Endothelial cell (in vitro differentiated cells): Measurements from ENCODE around the gene ANTKMT. TPM values are rescaled to one million over a fixed set of nuclear protein-coding genes. Genes with fewer than 3 reads are reported as not detected.

Experiments used
- DNase-seq: peaks from one replicate; pipeline ENCODE4 v3.0.0; 2021; ENCODE audit warnings: low spot score
- H3K27ac Mint-ChIP-seq: one replicate; pipeline ENCODE4 v1.8.0; 2021; ENCODE audit warnings: mixed read lengths, inconsistent platforms; ENCODE audit not compliant: unreplicated experiment
- H3K27me3 Mint-ChIP-seq: one replicate; pipeline ENCODE4 v1.8.0; 2021; ENCODE audit warnings: mild to moderate bottlenecking, moderate library complexity, mixed read lengths, inconsistent platforms; ENCODE audit not compliant: unreplicated experiment
- H3K36me3 Mint-ChIP-seq: one replicate; pipeline ENCODE4 v1.8.0; 2021; ENCODE audit warnings: mild to moderate bottlenecking, low read depth, mixed read lengths, inconsistent platforms; ENCODE audit not compliant: unreplicated experiment
- H3K4me1 Mint-ChIP-seq: one replicate; pipeline ENCODE4 v1.8.0; 2021; ENCODE audit warnings: mild to moderate bottlenecking, mixed read lengths, inconsistent platforms; ENCODE audit not compliant: unreplicated experiment
- H3K4me3 Mint-ChIP-seq: one replicate; pipeline ENCODE4 v1.8.0; 2021; ENCODE audit warnings: mild to moderate bottlenecking, mixed read lengths, inconsistent platforms; ENCODE audit not compliant: unreplicated experiment
- H3K9me3 Mint-ChIP-seq: one replicate; pipeline ENCODE4 v1.8.0; 2021; ENCODE audit warnings: mixed read lengths, inconsistent platforms; ENCODE audit not compliant: unreplicated experiment
- CTCF ChIP-seq: fragments of 200-600 bp; sonication (generic); IDR thresholded peaks from one replicate; pipeline ENCODE4 v1.5.0; 2021; ENCODE audit warnings: antibody characterized with exemption; ENCODE audit not compliant: unreplicated experiment
- total RNA-seq: library from RNA; stranded (reverse); fragmentation: NEBNext Ultra II Directional; extraction: Animal tissue kit (Norgen Biotek cat#: 25700); gene quantifications from one replicate; pipeline ENCODE4 v1.2.1, GENCODE V29; 2021; ENCODE audit not compliant: unreplicated experiment

ANTKMT gene
- total RNA-seq, 1 donor from 2014 or later, result 11.1 TPM

- Mint-ChIP-seq H3K9me3 (no peaks in the 10 kb centered on the region), H3K4me3 (no peak overlapping the region), H3K36me3 (no peaks in the 10 kb centered on the region), H3K27ac (no peak overlapping the region), H3K27me3 (peaks cover 4% of the 10 kb centered on the region), H3K4me1 (no peaks in the 10 kb centered on the region)
- TF ChIP-seq CTCF, result no peak
- DNase-seq, result no peak
Observed at GRCh38 chr16:762595-763268, 41.8 kb downstream of the ANTKMT start.

GRCh38 chr16:763369-764183 lies 42.6 kb downstream of the ANTKMT start:
- no peaks in the 10 kb centered on the region for H3K36me3 Mint-ChIP-seq
- H3K4me1 Mint-ChIP-seq, result no peaks in the 10 kb centered on the region
- no peak overlapping the region for H3K4me3 Mint-ChIP-seq
- H3K9me3 Mint-ChIP-seq, result no peaks in the 10 kb centered on the region
- no peak for DNase-seq
- H3K27me3 Mint-ChIP-seq, result peaks cover 4% of the 10 kb centered on the region
- no peak for TF ChIP-seq CTCF
- H3K27ac Mint-ChIP-seq, result no peak overlapping the region

- Mint-ChIP-seq H3K27me3 (peaks cover 4% of the 10 kb centered on the region), H3K4me1 (no peaks in the 10 kb centered on the region), H3K36me3 (no peaks in the 10 kb centered on the region), H3K9me3 (no peaks in the 10 kb centered on the region), H3K27ac (no peak overlapping the region), H3K4me3 (no peak overlapping the region)
- no peak for TF ChIP-seq CTCF
- DNase-seq, result no peak
Observed at GRCh38 chr16:764184-764750, 43.3 kb downstream of the ANTKMT start.

GRCh38 chr16:764848-765487 lies 44.0 kb downstream of the ANTKMT start:
- Mint-ChIP-seq H3K27ac (no peak overlapping the region), H3K27me3 (peaks cover 4% of the 10 kb centered on the region), H3K36me3 (no peaks in the 10 kb centered on the region), H3K9me3 (no peaks in the 10 kb centered on the region), H3K4me1 (no peaks in the 10 kb centered on the region), H3K4me3 (no peak overlapping the region)
- DNase-seq, result no peak
- TF ChIP-seq CTCF, result no peak
